DOHH2 (cell line): ENCODE measurements around the gene RARB.

Source experiments
- H3F3A ChIP-seq: fragments of 200-600 bp; sonication (generic), shearing (Covaris generic); 2 replicates; pipeline ENCODE4 v1.6.0; 2016; ENCODE audit warnings: antibody characterized with exemption, mild to moderate bottlenecking; ENCODE audit not compliant: control insufficient read depth, insufficient read depth
- H3K27ac ChIP-seq: fragments of 200-600 bp; sonication (generic); 2 replicates; pipeline ENCODE4 v1.5.1; 2014; ENCODE audit warnings: low read depth, mild to moderate bottlenecking, low read length, moderate library complexity
- H3K27me3 ChIP-seq: fragments of 200-600 bp; sonication (generic); 2 replicates; pipeline ENCODE4 v1.6.1; 2014; ENCODE audit warnings: mild to moderate bottlenecking, low read length, mixed read lengths; ENCODE audit not compliant: control insufficient read depth
- H3K36me3 ChIP-seq: fragments of 200-600 bp; sonication (generic); 2 replicates; pipeline ENCODE4 v1.6.1; 2014; ENCODE audit warnings: mild to moderate bottlenecking, low read length, moderate library complexity, mixed read lengths; ENCODE audit not compliant: control insufficient read depth
- H3K4me1 ChIP-seq: fragments of 200-600 bp; sonication (generic); 2 replicates; pipeline ENCODE4 v1.6.1; 2014; ENCODE audit warnings: mild to moderate bottlenecking, low read length, mixed read lengths; ENCODE audit not compliant: control insufficient read depth
- H3K4me2 ChIP-seq: fragments of 200-600 bp; sonication (generic); 2 replicates; pipeline ENCODE4 v1.6.0; 2014; ENCODE audit warnings: mild to moderate bottlenecking, low read length, moderate library complexity
- H3K4me3 ChIP-seq: fragments of 200-600 bp; sonication (generic); 2 replicates; pipeline ENCODE4 v1.5.1; 2014; ENCODE audit warnings: mild to moderate bottlenecking, low read length, mixed read lengths
- H3K79me2 ChIP-seq: fragments of 200-600 bp; sonication (generic); 2 replicates; pipeline ENCODE4 v1.6.1; 2014; ENCODE audit warnings: mild to moderate bottlenecking, low read length, mixed read lengths; ENCODE audit not compliant: control insufficient read depth
- H3K9me2 ChIP-seq: fragments of 200-600 bp; sonication (generic); replicated peaks from 2 replicates; pipeline ENCODE4 v1.6.1; 2014; ENCODE audit warnings: mild to moderate bottlenecking, low read length, mixed read lengths; ENCODE audit not compliant: control insufficient read depth
- H3K9me3 ChIP-seq: fragments of 200-600 bp; sonication (generic); 2 replicates; pipeline ENCODE4 v1.6.1; 2014; ENCODE audit warnings: antibody characterized with exemption, low read length, mixed read lengths; ENCODE audit not compliant: control insufficient read depth, insufficient read depth
- H4K20me1 ChIP-seq: fragments of 200-600 bp; sonication (generic); 2 replicates; pipeline ENCODE4 v1.6.0; 2014; ENCODE audit warnings: low read depth, mild to moderate bottlenecking, antibody characterized with exemption, low read length, moderate library complexity; ENCODE audit not compliant: control insufficient read depth, insufficient read depth
- EZH2phosphoT487 ChIP-seq: fragments of 200-600 bp; sonication (generic); IDR thresholded peaks from 2 replicates; pipeline ENCODE4 v1.6.1; 2017; ENCODE audit warnings: borderline replicate concordance, mild to moderate bottlenecking, antibody characterized with exemption, low read length, moderate library complexity, mixed read lengths
- TF ChIP-seq, protein P1 (sequence below): fragments of 200-600 bp; sonication (generic); IDR thresholded peaks from one replicate; pipeline ENCODE4 v1.5.1; 2014; ENCODE audit warnings: antibody characterized with exemption, mild to moderate bottlenecking, low read depth, low read length; ENCODE audit not compliant: poor library complexity, severe bottlenecking

RARB gene

GRCh38 chr3:25555695-25556437, 127.8 kb downstream of the RARB start:
- Histone ChIP-seq H3K27me3 (no peaks in the 10 kb centered on the region), H3F3A (no peaks in the 10 kb centered on the region), H3K9me3 (no peaks in the 10 kb centered on the region), H3K4me1 (no peaks in the 10 kb centered on the region), H3K4me2 (no peak overlapping the region), H4K20me1 (no peaks in the 10 kb centered on the region), H3K9me2 (no peaks in the 10 kb centered on the region), H3K27ac (no peak overlapping the region), H3K36me3 (no peaks in the 10 kb centered on the region), H3K79me2 (no peaks in the 10 kb centered on the region), H3K4me3 (no peak overlapping the region)
- TF ChIP-seq, protein P1, sequence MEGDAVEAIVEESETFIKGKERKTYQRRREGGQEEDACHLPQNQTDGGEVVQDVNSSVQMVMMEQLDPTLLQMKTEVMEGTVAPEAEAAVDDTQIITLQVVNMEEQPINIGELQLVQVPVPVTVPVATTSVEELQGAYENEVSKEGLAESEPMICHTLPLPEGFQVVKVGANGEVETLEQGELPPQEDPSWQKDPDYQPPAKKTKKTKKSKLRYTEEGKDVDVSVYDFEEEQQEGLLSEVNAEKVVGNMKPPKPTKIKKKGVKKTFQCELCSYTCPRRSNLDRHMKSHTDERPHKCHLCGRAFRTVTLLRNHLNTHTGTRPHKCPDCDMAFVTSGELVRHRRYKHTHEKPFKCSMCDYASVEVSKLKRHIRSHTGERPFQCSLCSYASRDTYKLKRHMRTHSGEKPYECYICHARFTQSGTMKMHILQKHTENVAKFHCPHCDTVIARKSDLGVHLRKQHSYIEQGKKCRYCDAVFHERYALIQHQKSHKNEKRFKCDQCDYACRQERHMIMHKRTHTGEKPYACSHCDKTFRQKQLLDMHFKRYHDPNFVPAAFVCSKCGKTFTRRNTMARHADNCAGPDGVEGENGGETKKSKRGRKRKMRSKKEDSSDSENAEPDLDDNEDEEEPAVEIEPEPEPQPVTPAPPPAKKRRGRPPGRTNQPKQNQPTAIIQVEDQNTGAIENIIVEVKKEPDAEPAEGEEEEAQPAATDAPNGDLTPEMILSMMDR = no peak

- H3K9me2 ChIP-seq = no peaks in the 10 kb centered on the region
- H3K9me3 ChIP-seq = no peaks in the 10 kb centered on the region
- no peaks in the 10 kb centered on the region for H3K36me3 ChIP-seq
- H3K4me3 ChIP-seq = no peak overlapping the region
- TF ChIP-seq, protein P1 = no peak
- no peak for TF ChIP-seq EZH2phosphoT487
- H3K4me2 ChIP-seq = no peak overlapping the region
- H3K27ac ChIP-seq = no peak overlapping the region
- no peaks in the 10 kb centered on the region for H3K4me1 ChIP-seq
- H4K20me1 ChIP-seq = no peaks in the 10 kb centered on the region
- H3K27me3 ChIP-seq = no peaks in the 10 kb centered on the region
- H3K79me2 ChIP-seq = no peaks in the 10 kb centered on the region
- H3F3A ChIP-seq = no peaks in the 10 kb centered on the region
Observed at GRCh38 chr3:25556447-25556846, 128.4 kb downstream of the RARB start.

DNA sequence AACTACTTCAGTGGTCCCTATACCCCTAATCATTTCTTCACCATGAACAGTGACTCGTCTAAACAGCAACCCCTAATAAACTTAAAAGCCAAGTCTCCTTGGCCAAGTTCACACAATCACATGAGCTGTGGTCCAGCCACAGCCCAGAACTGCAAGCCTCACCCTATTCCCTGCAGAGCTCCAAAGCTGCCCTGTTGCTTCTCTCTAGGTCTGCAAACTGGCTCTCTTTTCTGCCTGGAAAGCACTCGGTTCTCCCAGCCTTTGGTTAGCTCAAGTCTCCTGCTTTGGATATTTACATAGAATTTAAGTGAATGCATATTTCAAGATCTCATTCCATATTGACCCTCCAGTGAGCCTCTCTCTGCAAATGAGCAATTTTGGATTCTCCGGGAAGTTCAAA, 129.6 kb downstream of the RARB start:
- Histone ChIP-seq H3K36me3 (no peaks in the 10 kb centered on the region), H3K9me2 (no peaks in the 10 kb centered on the region), H3K4me1 (no peaks in the 10 kb centered on the region), H3K4me3 (no peak overlapping the region), H3K79me2 (no peaks in the 10 kb centered on the region), H3F3A (no peaks in the 10 kb centered on the region), H4K20me1 (no peaks in the 10 kb centered on the region), H3K27me3 (no peaks in the 10 kb centered on the region), H3K4me2 (no peak overlapping the region), H3K27ac (no peak overlapping the region), H3K9me3 (no peaks in the 10 kb centered on the region)
- TF ChIP-seq EZH2phosphoT487 = no peak
- TF ChIP-seq, protein P1 = no peak
